CD4-positive, alpha-beta T cell (primary cell): Measurements from ENCODE around the gene RFX5. TPM values are rescaled to one million over a fixed set of nuclear protein-coding genes. Genes with fewer than 3 reads are reported as not detected.

Source experiments
- ATAC-seq: fragments of 200-7000 bp; cut with Tn5 transposase; one replicate; pipeline ENCODE4 v1.10.0; 2022; ENCODE audit warnings: mild to moderate bottlenecking; ENCODE audit not compliant: poor library complexity
- CTCF ChIA-PET: fragments of 350-600 bp; sonication (Branson Sonifier 250); formaldehyde crosslinking; loops from one replicate; lab custom pipeline; 2021; ENCODE audit warnings: antibody characterized with exemption, inconsistent platforms; lab: Charles Lee
- POLR2A ChIA-PET: fragments of 350-600 bp; sonication (Branson Sonifier 250); formaldehyde crosslinking; loops from one replicate; lab custom pipeline; 2021; ENCODE audit warnings: antibody characterized with exemption, inconsistent platforms; lab: Charles Lee
- DNase-seq, 14 experiments: peaks; one replicate each; pipeline ENCODE4 v3.0.0-alpha.2; 2013 to 2020; ENCODE audit warnings: mixed read lengths in 2 of 14
- H3K27ac ChIP-seq, 2 donors: one replicate each; pipeline versions ENCODE4 v1.5.1 to v1.7.0; 2013; ENCODE audit warnings: low read length in 2 of 2, low read depth in 1 of 2, mild to moderate bottlenecking in 1 of 2
- H3K27me3 ChIP-seq, 2 experiments: 1 replicate in 1 of 2; 2 replicates in 1 of 2; pipeline versions ENCODE4 v1.6.1 to v1.7.0; 2013; ENCODE audit warnings: low read length in 2 of 2, control low read depth in 1 of 2, mild to moderate bottlenecking in 1 of 2, moderate library complexity in 1 of 2; ENCODE audit not compliant: insufficient read depth in 2 of 2, control insufficient read depth in 1 of 2
- H3K36me3 ChIP-seq: one replicate; pipeline ENCODE4 v1.6.1; 2013; ENCODE audit warnings: low read length, control low read depth; ENCODE audit not compliant: insufficient read depth
- H3K4me1 ChIP-seq: one replicate; pipeline ENCODE4 v1.6.1; 2013; ENCODE audit warnings: low read length, control low read depth; ENCODE audit not compliant: insufficient read depth
- H3K4me3 ChIP-seq: one replicate; pipeline ENCODE4 v1.5.1; 2013; ENCODE audit warnings: mild to moderate bottlenecking, low read length, moderate library complexity
- H3K9me3 ChIP-seq, 2 experiments: 1 replicate in 1 of 2; 2 replicates in 1 of 2; pipeline versions ENCODE4 v1.6.1 to v1.7.0; 2013; ENCODE audit warnings: low read length in 2 of 2, mild to moderate bottlenecking in 2 of 2, control low read depth in 1 of 2, moderate library complexity in 1 of 2; ENCODE audit not compliant: control insufficient read depth in 1 of 2, insufficient read depth in 1 of 2
- H3K27ac Mint-ChIP-seq: one replicate; pipeline ENCODE4 v1.8.0; 2020; ENCODE audit warnings: mixed read lengths
- H3K27me3 Mint-ChIP-seq: one replicate; pipeline ENCODE4 v1.8.0; 2021; ENCODE audit warnings: mixed read lengths
- H3K36me3 Mint-ChIP-seq: one replicate; pipeline ENCODE4 v1.8.0; 2021; ENCODE audit warnings: low read depth, mixed read lengths
- H3K4me1 Mint-ChIP-seq: one replicate; pipeline ENCODE4 v1.8.0; 2021; ENCODE audit warnings: low read depth, mixed read lengths
- H3K4me3 Mint-ChIP-seq: one replicate; pipeline ENCODE4 v1.8.0; 2020; ENCODE audit warnings: mild to moderate bottlenecking, mixed read lengths
- H3K9me3 Mint-ChIP-seq: one replicate; pipeline ENCODE4 v1.8.0; 2020; ENCODE audit warnings: mixed read lengths
- CTCF ChIP-seq: fragments of 200-600 bp; IDR thresholded peaks from one replicate; pipeline ENCODE4 v1.8.0; 2022; ENCODE audit warnings: antibody characterized with exemption, mild to moderate bottlenecking
- intact Hi-C, 2 experiments: fragments of 100-400 bp; cut with DNase I in 1 of 2; cut with micrococcal nuclease in 1 of 2; formaldehyde crosslinking; loops; one replicate each; pipeline versions ENCODE4 v1.15.1 to v1.9.0; 2023 to 2025; cut with DNase I, micrococcal nuclease
- total RNA-seq, 174 experiments: library from RNA in 2 of 174; stranded (reverse) in 2 of 174; gene quantifications; one replicate each; pipeline ENCODE4 v1.2.3 and lab custom pipeline; 2021 to 2026

The RFX5 gene
- total RNA-seq, 2 experiments from 2014 or later = 62.0 to 65.7 TPM

GRCh38 chr1:151340870-151341754 is 5.9 kb downstream of the RFX5 start:
- H3K27ac ChIP-seq = no peak overlapping the region
- peak; percentile 85 for TF ChIP-seq CTCF
- no peak overlapping the region for H3K4me3 ChIP-seq
- POLR2A ChIA-PET = interaction anchor here (0.6 to 3.2 kb wide), 9 partner anchors 9 to 241 kb away, joined by 3 to 29 read pairs (median 3); partner anchors contain the start of genes PI4KB, PSMB4 and ZNF687
- Mint-ChIP-seq H3K36me3 (peaks cover 37% of the 10 kb centered on the region), H3K4me1 (peaks cover 21% of the 10 kb centered on the region), H3K27me3 (no peaks in the 10 kb centered on the region), H3K27ac (peak overlapping the region; percentile 7), H3K9me3 (no peaks in the 10 kb centered on the region), H3K4me3 (no peak overlapping the region)
- DNase-seq (peak in 10 of 14 experiments; percentile 12 to 85 (median 38)), ATAC-seq (peak; percentile 93)
- H3K4me1 ChIP-seq = peaks cover 20% of the 10 kb centered on the region
- peaks cover 36% of the 10 kb centered on the region for H3K36me3 ChIP-seq
- H3K9me3 ChIP-seq = no peaks in the 10 kb centered on the region
- intact Hi-C loops = loop anchor here (1.0 to 10.0 kb wide), 7 partner anchors 13 to 266 kb away; partner anchors contain the start of genes GABPB2 (in 1 of the 2), PIP5K1A (in 1 of the 2), VPS72 (in 1 of the 2) and ZNF687 (in 1 of the 2)
- no peaks in the 10 kb centered on the region for H3K27me3 ChIP-seq
- CTCF ChIA-PET = interaction anchor here (0.5 to 3.7 kb wide), 32 partner anchors 9 to 253 kb away, joined by 3 to 54 read pairs (median 5); partner anchors contain the start of genes PI4KB, PSMD4, VPS72 and ZNF687

- Histone ChIP-seq H3K36me3 (peaks cover 1% of the 10 kb centered on the region), H3K4me1 (no peaks in the 10 kb centered on the region), H3K27ac (no peak overlapping the region), H3K27me3 (no peaks in the 10 kb centered on the region), H3K9me3 (no peaks in the 10 kb centered on the region), H3K4me3 (no peak overlapping the region)
- POLR2A ChIA-PET = interaction anchor here (1.1 to 1.7 kb wide), 2 partner anchors 9 to 55 kb away, joined by 3 to 4 read pairs; partner anchors contain the start of genes PI4KB and ZNF687
- intact Hi-C loops = no loop called here
- Mint-ChIP-seq H3K27me3 (no peaks in the 10 kb centered on the region), H3K9me3 (no peaks in the 10 kb centered on the region), H3K4me3 (no peak overlapping the region), H3K4me1 (peaks cover 10% of the 10 kb centered on the region), H3K27ac (no peak overlapping the region), H3K36me3 (peaks cover 5% of the 10 kb centered on the region)
- TF ChIP-seq CTCF = no peak
- ATAC-seq (no peak), DNase-seq (no peak)
- CTCF ChIA-PET = interaction anchor here (1.2 to 1.8 kb wide), 2 partner anchors 36 to 56 kb away, joined by 4 to 5 read pairs; no protein-coding TSS in a partner anchor
Observed at GRCh38 chr1:151336556-151336955, 10.5 kb downstream of the RFX5 start.

GRCh38 chr1:151334822-151335221 is 12.2 kb downstream of the RFX5 start:
- peaks cover 2% of the 10 kb centered on the region for H3K4me1 Mint-ChIP-seq
- H3K27ac Mint-ChIP-seq = no peak overlapping the region
- Histone ChIP-seq H3K4me3 (no peak overlapping the region), H3K4me1 (no peaks in the 10 kb centered on the region), H3K27ac (no peak overlapping the region), H3K9me3 (no peaks in the 10 kb centered on the region), H3K27me3 (no peaks in the 10 kb centered on the region), H3K36me3 (no peaks in the 10 kb centered on the region)
- H3K4me3 Mint-ChIP-seq = no peak overlapping the region
- intact Hi-C loops = no loop called here
- H3K9me3 Mint-ChIP-seq = no peaks in the 10 kb centered on the region
- DNase-seq = no peak
- ChIA-PET CTCF (no interaction called here), POLR2A (no interaction called here)
- TF ChIP-seq CTCF = no peak
- no peaks in the 10 kb centered on the region for H3K27me3 Mint-ChIP-seq
- H3K36me3 Mint-ChIP-seq = no peaks in the 10 kb centered on the region
- no peak for ATAC-seq
